Measurements from ENCODE around the gene GSDMA. TPM values are rescaled to one million over a fixed set of nuclear protein-coding genes. Genes with fewer than 3 reads are reported as not detected.

GSDMA gene
- polyA plus RNA-seq, 1 experiment, result not detected

DNA sequence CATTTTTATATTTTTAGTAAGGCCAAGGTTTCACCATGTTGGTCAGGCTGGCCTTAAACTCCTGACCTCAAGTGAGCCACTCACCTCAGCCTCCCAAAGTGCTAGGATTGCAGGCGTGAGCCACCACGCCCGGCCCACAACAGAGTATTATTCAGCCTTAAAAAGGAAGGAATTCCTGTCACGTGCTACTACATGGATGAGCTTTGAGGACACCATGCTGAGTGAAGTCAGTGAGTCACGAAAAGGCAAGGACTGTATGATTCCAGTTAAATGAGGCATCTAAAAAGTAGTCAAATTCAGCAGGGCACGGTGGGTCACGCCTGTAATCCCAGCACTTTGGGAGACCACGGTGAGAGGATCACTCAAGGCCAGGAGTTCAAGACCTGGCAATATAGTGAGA, 62.1 kb downstream of the GSDMA start:
- no peaks in the 10 kb centered on the region for H3K27me3 ChIP-seq (ENCODE audit: control insufficient read depth, insufficient read depth, low read length)
- no peak overlapping the region for H3K27ac ChIP-seq (ENCODE audit: low read depth, low read length)
- no peak overlapping the region for H3K4me3 ChIP-seq (ENCODE audit: low read depth, low read length)
- TF ChIP-seq, protein P1, sequence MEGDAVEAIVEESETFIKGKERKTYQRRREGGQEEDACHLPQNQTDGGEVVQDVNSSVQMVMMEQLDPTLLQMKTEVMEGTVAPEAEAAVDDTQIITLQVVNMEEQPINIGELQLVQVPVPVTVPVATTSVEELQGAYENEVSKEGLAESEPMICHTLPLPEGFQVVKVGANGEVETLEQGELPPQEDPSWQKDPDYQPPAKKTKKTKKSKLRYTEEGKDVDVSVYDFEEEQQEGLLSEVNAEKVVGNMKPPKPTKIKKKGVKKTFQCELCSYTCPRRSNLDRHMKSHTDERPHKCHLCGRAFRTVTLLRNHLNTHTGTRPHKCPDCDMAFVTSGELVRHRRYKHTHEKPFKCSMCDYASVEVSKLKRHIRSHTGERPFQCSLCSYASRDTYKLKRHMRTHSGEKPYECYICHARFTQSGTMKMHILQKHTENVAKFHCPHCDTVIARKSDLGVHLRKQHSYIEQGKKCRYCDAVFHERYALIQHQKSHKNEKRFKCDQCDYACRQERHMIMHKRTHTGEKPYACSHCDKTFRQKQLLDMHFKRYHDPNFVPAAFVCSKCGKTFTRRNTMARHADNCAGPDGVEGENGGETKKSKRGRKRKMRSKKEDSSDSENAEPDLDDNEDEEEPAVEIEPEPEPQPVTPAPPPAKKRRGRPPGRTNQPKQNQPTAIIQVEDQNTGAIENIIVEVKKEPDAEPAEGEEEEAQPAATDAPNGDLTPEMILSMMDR (IDR thresholded peaks at IDR 0.05; ENCODE audit: low read depth, low read length), result no peak
- H3K9me3 ChIP-seq (ENCODE audit: control insufficient read depth, insufficient read depth, low read length), result no peaks in the 10 kb centered on the region; the same call in 1 of the 2 replicates
- ChIA-PET POLR2A (no interaction called here), CTCF (interaction anchor here (0.9 to 5.1 kb wide), 3 partner anchors 9 to 88 kb away, joined by 3 to 81 read pairs (median 38); partner anchors contain the start of gene CSF3)
- DNase-seq (ENCODE audit: low read depth, low spot score), result no peak

DNA sequence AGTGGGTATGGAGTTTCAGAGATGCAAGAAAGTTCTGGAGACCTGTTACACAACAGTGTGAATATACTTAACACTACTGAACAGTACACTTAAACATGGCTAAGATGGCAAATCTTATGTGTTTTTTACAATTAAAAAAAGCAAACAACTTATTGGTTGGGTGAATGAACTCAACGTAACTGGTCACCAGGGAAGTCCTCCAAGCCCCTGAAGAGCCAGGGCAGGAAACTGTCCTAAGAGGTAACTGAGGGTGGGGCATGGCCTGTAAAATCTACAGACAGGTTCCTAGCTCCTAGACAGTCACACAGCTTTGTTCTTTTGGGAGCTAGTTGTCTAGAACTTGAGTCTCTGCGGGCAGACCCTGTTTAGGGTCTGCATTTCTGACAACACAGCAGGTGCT, 62.8 kb downstream of the GSDMA start:
- CTCF ChIA-PET, result interaction anchor here (0.6 to 5.1 kb wide), 9 partner anchors 10 to 264 kb away, joined by 3 to 81 read pairs (median 8); partner anchors contain the start of gene CSF3
- no peak for DNase-seq (ENCODE audit: low read depth, low spot score)
- Histone ChIP-seq H3K27ac (ENCODE audit: low read depth, low read length) (peak overlapping the region; percentile 31), H3K4me3 (ENCODE audit: low read depth, low read length) (no peak overlapping the region), H3K27me3 (ENCODE audit: control insufficient read depth, insufficient read depth, low read length) (no peaks in the 10 kb centered on the region), H3K9me3 (ENCODE audit: control insufficient read depth, insufficient read depth, low read length) (no peaks in the 10 kb centered on the region; the same call in 1 of the 2 replicates)
- TF ChIP-seq, protein P1 (IDR thresholded peaks at IDR 0.05; ENCODE audit: low read depth, low read length), result no peak
- POLR2A ChIA-PET, result no interaction called here

- H3K9me3 ChIP-seq (ENCODE audit: control insufficient read depth, insufficient read depth, low read length), result no peaks in the 10 kb centered on the region; the same call in 1 of the 2 replicates
- no peak for DNase-seq (ENCODE audit: low read depth, low spot score)
- ChIA-PET CTCF (interaction anchor here (0.6 to 5.1 kb wide), 25 partner anchors 9 to 264 kb away, joined by 3 to 81 read pairs (median 5); partner anchors contain the start of genes CSF3 and MED24), POLR2A (no interaction called here)
- H3K4me3 ChIP-seq (ENCODE audit: low read depth, low read length), result no peak overlapping the region
- no peaks in the 10 kb centered on the region for H3K27me3 ChIP-seq (ENCODE audit: control insufficient read depth, insufficient read depth, low read length)
- TF ChIP-seq, protein P1 (IDR thresholded peaks at IDR 0.05; ENCODE audit: low read depth, low read length), result no peak
- peak overlapping the region; percentile 31 for H3K27ac ChIP-seq (ENCODE audit: low read depth, low read length)
Measured at GRCh38 chr17:40025991-40026815, 63.4 kb downstream of the GSDMA start.

DNA sequence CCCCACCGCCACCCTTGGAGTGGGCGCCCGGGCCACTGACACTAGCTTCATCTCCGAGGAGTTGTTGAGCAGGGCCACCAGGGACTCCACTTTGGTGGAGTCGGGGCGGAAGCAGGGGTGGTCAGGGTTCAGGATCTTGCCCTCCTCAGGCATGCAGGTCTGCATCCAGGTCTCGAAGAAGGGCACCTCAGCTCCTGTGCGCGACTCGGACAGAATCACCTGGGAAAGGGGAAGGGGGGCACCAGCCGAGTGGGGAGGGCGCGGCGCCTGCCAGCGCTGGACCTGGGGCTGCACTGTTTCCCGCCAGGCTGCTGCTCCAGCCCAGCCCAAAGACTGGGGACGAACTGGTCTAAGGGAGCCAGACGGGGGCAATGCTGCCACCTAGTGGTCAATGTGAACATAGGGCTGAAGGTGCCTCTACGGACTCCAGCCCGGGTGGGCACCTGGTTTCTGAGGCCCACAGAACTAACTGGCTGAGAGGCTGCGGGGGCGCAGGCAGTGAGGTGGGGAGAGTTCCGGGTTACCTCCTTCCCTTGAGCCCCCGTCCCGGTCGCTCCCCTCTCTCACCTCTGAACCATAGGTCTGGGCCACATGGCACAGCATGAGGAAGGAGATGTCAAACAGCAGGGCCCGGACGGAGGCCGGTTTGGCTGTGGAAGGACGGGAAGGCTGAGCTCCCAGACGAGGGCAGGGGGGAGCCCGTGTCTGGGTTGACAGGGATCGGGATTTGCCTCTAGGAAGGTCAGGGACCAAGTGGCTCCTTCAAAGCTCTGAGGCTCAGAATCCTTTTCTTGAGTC, 64.2 kb downstream of the GSDMA start:
- ChIA-PET CTCF (interaction anchor here (0.6 to 5.1 kb wide), 36 partner anchors 8 to 263 kb away, joined by 3 to 81 read pairs (median 4); partner anchors contain the start of genes CSF3, MED24 and PSMD3), POLR2A (no interaction called here)
- H3K9me3 ChIP-seq (ENCODE audit: control insufficient read depth, insufficient read depth, low read length), result no peaks in the 10 kb centered on the region; the same call in 1 of the 2 replicates
- H3K27me3 ChIP-seq (ENCODE audit: control insufficient read depth, insufficient read depth, low read length), result no peaks in the 10 kb centered on the region
- peak; percentile 62 for DNase-seq (ENCODE audit: low read depth, low spot score)
- TF ChIP-seq, protein P1 (IDR thresholded peaks at IDR 0.05; ENCODE audit: low read depth, low read length), result peak; percentile 90
- H3K4me3 ChIP-seq (ENCODE audit: low read depth, low read length), result no peak overlapping the region
- H3K27ac ChIP-seq (ENCODE audit: low read depth, low read length), result peak overlapping the region; percentile 21

Small RNA genes lying within 50 kb of the gene (small RNA-seq; reads per million reads assigned to genes)
- gene SNORD124 (ENCODE audit: insufficient read length, low read depth), result 540 reads per million, percentile 94 among the genes with 10 or more reads in this experiment

Other genes with a start within 250 kb of the GSDMA start
- 31.9 and 45.4 TPM in 2 replicates for gene MIEN1, start 232.5 kb upstream of the GSDMA start, polyA plus RNA-seq (2011; rRNA removed)
- gene GRB7, start 225.1 kb upstream of the GSDMA start, polyA plus RNA-seq (2011; rRNA removed), result 0.05 and 0.14 TPM in 2 replicates
- not detected in 2 replicates for gene IKZF3, start 98.7 kb upstream of the GSDMA start, polyA plus RNA-seq (2011; rRNA removed)
- gene ZPBP2, start 94.8 kb upstream of the GSDMA start, polyA plus RNA-seq (2011; rRNA removed), result not detected in 2 replicates
- gene GSDMB, start 44.4 kb upstream of the GSDMA start, polyA plus RNA-seq (2011; rRNA removed), result 5.0 and 5.3 TPM in 2 replicates
- 45.6 and 76.0 TPM in 2 replicates for gene ORMDL3, start 35.4 kb upstream of the GSDMA start, polyA plus RNA-seq (2011; rRNA removed)
- gene LRRC3C, start 35.3 kb upstream of the GSDMA start, polyA plus RNA-seq (2011; rRNA removed), result not detected in 2 replicates
- 62.6 and 81.6 TPM in 2 replicates for gene PSMD3, start 17.8 kb downstream of the GSDMA start, polyA plus RNA-seq (2011; rRNA removed)
- 0.05 TPM in 1 of 2 replicates, not detected in the other for gene CSF3, start 52.4 kb downstream of the GSDMA start, polyA plus RNA-seq (2011; rRNA removed)
- 47.0 and 54.0 TPM in 2 replicates for gene MED24, start 91.4 kb downstream of the GSDMA start, polyA plus RNA-seq (2011; rRNA removed)
- gene THRA, start 100.0 kb downstream of the GSDMA start, polyA plus RNA-seq (2011; rRNA removed), result 25.2 and 32.0 TPM in 2 replicates
- gene NR1D1, start 137.6 kb downstream of the GSDMA start, polyA plus RNA-seq (2011; rRNA removed), result 0.62 and 1.0 TPM in 2 replicates
- 69.8 and 92.2 TPM in 2 replicates for gene MSL1, start 159.0 kb downstream of the GSDMA start, polyA plus RNA-seq (2011; rRNA removed)
- 40.1 and 46.9 TPM in 2 replicates for gene CASC3, start 177.5 kb downstream of the GSDMA start, polyA plus RNA-seq (2011; rRNA removed)
- 2.9 and 3.0 TPM in 2 replicates for gene RAPGEFL1, start 214.5 kb downstream of the GSDMA start, polyA plus RNA-seq (2011; rRNA removed)